Tibial artery (tissue), 4 donors: ENCODE results near the gene DHRS13.

ENCODE experiments used
- DNase-seq, 2 donors: peaks; one replicate each; pipeline ENCODE4 v3.0.0-alpha.2; 2019
- H3K27ac ChIP-seq, 2 donors: fragments of 200-600 bp; sonication (generic) in 1 of 2; 1 replicate in 1 of 2; 2 replicates in 1 of 2; pipeline ENCODE4 v1.5.1; 2018 to 2019; ENCODE audit warnings: mild to moderate bottlenecking in 1 of 2
- H3K27me3 ChIP-seq, 2 donors: fragments of 200-600 bp; sonication (generic) in 1 of 2; one replicate each; pipeline versions ENCODE4 v1.5.1 to v1.6.0; 2016 to 2019
- H3K36me3 ChIP-seq, 3 donors: fragments of 200-600 bp; sonication (generic) in 2 of 3; one replicate each; pipeline ENCODE4 v1.5.1; 2016 to 2019; ENCODE audit warnings: mild to moderate bottlenecking in 2 of 3
- H3K4me1 ChIP-seq, 4 donors: fragments of 200-600 bp; sonication (generic) in 2 of 4; 1 replicate in 3 of 4; 2 replicates in 1 of 4; pipeline ENCODE4 v1.5.1; 2016 to 2019
- H3K4me3 ChIP-seq, 2 donors: fragments of 200-600 bp; sonication (generic) in 1 of 2; 1 replicate in 1 of 2; 2 replicates in 1 of 2; pipeline ENCODE4 v1.5.1; 2018 to 2019; ENCODE audit warnings: mild to moderate bottlenecking in 2 of 2
- H3K9me3 ChIP-seq, 3 donors: fragments of 200-600 bp; sonication (generic) in 1 of 3; one replicate each; pipeline ENCODE4 v1.5.1; 2016 to 2019
- CTCF ChIP-seq, 2 experiments: fragments of 200-600 bp in 1 of 2; fragments of 450-650 bp in 1 of 2; IDR thresholded peaks; one replicate each; pipeline ENCODE4 v1.5.1; 2017 to 2019; ENCODE audit warnings: antibody characterized with exemption in 2 of 2, mild to moderate bottlenecking in 1 of 2, moderate library complexity in 1 of 2
- intact Hi-C: fragments of 100-400 bp; cut with DNase I; formaldehyde crosslinking; loops from one replicate; pipeline ENCODE4 v1.15.0; 2023; ENCODE audit warnings: low total_unique reads

DHRS13 gene

DNA sequence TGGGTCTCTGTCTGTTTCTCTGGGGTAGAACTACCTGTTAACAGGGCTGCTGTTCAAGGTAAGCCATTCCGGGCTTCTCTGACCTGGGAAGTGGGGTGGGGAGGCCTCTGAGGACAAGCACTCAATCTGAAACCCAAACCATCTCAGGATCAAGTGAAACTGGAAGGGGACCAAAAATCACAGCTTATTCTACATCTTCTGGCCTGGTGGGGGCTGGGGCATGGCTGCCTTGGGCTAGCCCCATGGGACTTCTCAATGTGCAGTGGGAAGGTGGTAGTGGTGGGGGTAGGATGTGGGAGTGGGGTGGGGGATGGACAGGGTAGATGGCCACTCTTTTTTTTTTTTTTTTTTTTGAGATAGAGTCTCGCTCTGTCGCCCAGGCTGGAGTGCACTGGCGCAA, 10.9 kb downstream of the DHRS13 start:
- intact Hi-C loops = no loop called here
- Histone ChIP-seq H3K27ac (peak overlapping the region in 1 of 2 donors; percentile 50), H3K4me1 (peaks cover 0 to 45% (median 42%) of the 10 kb centered on the region in 4 donors), H3K4me3 (no peak overlapping the region), H3K9me3 (no peaks in the 10 kb centered on the region), H3K36me3 (peaks cover 0 to 22% (median 10%) of the 10 kb centered on the region in 3 donors), H3K27me3 (no peaks in the 10 kb centered on the region)
- DNase-seq = no peak
- TF ChIP-seq CTCF (IDR thresholded peaks at IDR 0.05) = no peak

- H3K4me1 ChIP-seq = peaks cover 0 to 41% (median 37%) of the 10 kb centered on the region in 4 donors
Measured at GRCh38 chr17:28891201-28891600, 11.7 kb downstream of the DHRS13 start.

DNA sequence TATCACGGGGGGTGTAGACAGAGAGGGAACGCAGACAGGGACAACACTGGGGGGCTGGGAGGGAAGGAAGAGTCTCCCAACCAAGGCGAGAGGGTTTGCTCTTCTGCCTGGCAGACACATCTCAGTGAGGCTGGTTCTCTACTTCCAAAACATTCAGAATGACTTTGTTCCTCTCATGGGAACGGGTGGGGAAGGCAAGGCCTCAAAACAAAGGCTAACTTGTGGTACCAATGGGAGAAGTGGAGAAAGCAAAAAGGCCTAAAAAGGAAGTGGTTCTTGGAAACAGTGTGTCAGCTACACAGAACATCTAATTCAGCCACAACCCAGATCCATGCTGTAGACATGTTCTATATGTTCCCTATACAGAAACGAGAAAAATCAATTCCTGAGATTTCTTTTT, 12.9 kb downstream of the DHRS13 start:
- no peak for TF ChIP-seq CTCF (IDR thresholded peaks at IDR 0.05)
- Histone ChIP-seq H3K27me3 (no peaks in the 10 kb centered on the region), H3K27ac (no peak overlapping the region), H3K4me1 (peaks cover 0 to 33% (median 28%) of the 10 kb centered on the region in 4 donors), H3K4me3 (no peak overlapping the region), H3K9me3 (no peaks in the 10 kb centered on the region), H3K36me3 (peaks cover 13 to 41% (median 29%) of the 10 kb centered on the region in 3 donors)
- intact Hi-C loops = no loop called here
- no peak for DNase-seq

More at GRCh38 chr17:28891201-28891600, 11.7 kb downstream of the DHRS13 start:
- H3K4me3 ChIP-seq = no peak overlapping the region
- DNase-seq = no peak
- no peak for TF ChIP-seq CTCF (IDR thresholded peaks at IDR 0.05)
- no peaks in the 10 kb centered on the region for H3K9me3 ChIP-seq
- H3K36me3 ChIP-seq = peaks cover 5 to 30% (median 17%) of the 10 kb centered on the region in 3 donors
- intact Hi-C loops = no loop called here
- no peaks in the 10 kb centered on the region for H3K27me3 ChIP-seq
- no peak overlapping the region for H3K27ac ChIP-seq

- H3K27me3 ChIP-seq = no peaks in the 10 kb centered on the region
- no peaks in the 10 kb centered on the region for H3K9me3 ChIP-seq
- H3K4me3 ChIP-seq = no peak overlapping the region
- DNase-seq = no peak
- peaks cover 0 to 28% (median 22%) of the 10 kb centered on the region in 4 donors for H3K4me1 ChIP-seq
- intact Hi-C loops = no loop called here
- TF ChIP-seq CTCF (IDR thresholded peaks at IDR 0.05) = no peak
- no peak overlapping the region for H3K27ac ChIP-seq
- peaks cover 24 to 53% (median 39%) of the 10 kb centered on the region in 3 donors for H3K36me3 ChIP-seq
Measured at GRCh38 chr17:28888832-28889231, 14.0 kb downstream of the DHRS13 start.

- no peak for DNase-seq
- H3K4me1 ChIP-seq = peaks cover 0 to 21% (median 16%) of the 10 kb centered on the region in 4 donors
- H3K36me3 ChIP-seq = peaks cover 32 to 61% (median 48%) of the 10 kb centered on the region in 3 donors
- H3K4me3 ChIP-seq = no peak overlapping the region
- no peaks in the 10 kb centered on the region for H3K27me3 ChIP-seq
- no peak overlapping the region for H3K27ac ChIP-seq
- no peaks in the 10 kb centered on the region for H3K9me3 ChIP-seq
- no peak for TF ChIP-seq CTCF (IDR thresholded peaks at IDR 0.05)
- intact Hi-C loops = no loop called here
Measured at GRCh38 chr17:28887871-28888471, 14.9 kb downstream of the DHRS13 start.
